PFSK-1 (cell line): Measurements from ENCODE around the gene CDKN1A.

Experiments
- POLR2AphosphoS5 ChIP-seq: IDR thresholded peaks from 2 replicates; pipeline ENCODE4 v1.6.1; 2012; ENCODE audit warnings: low read depth, mild to moderate bottlenecking, control low read depth, low read length, moderate library complexity
- SIN3A ChIP-seq: IDR thresholded peaks from 2 replicates; pipeline ENCODE4 v1.6.1; 2012; ENCODE audit warnings: mild to moderate bottlenecking, low read length, moderate library complexity, borderline replicate concordance; ENCODE audit not compliant: insufficient read depth
- TAF1 ChIP-seq: IDR thresholded peaks from 2 replicates; pipeline ENCODE4 v1.6.1; 2012; ENCODE audit warnings: low read length, control low read depth, borderline replicate concordance; ENCODE audit not compliant: insufficient read depth
- TF ChIP-seq, protein P1 (sequence below), 2 experiments: IDR thresholded peaks; 2 replicates each; pipeline versions ENCODE4 v1.6.1 to v1.8.0; 2011 to 2012; ENCODE audit warnings: low read depth in 2 of 2, low read length in 2 of 2, control low read depth in 1 of 2, inconsistent platforms in 1 of 2, mild to moderate bottlenecking in 1 of 2, moderate library complexity in 1 of 2; ENCODE audit not compliant: insufficient read depth in 1 of 2

DNA sequence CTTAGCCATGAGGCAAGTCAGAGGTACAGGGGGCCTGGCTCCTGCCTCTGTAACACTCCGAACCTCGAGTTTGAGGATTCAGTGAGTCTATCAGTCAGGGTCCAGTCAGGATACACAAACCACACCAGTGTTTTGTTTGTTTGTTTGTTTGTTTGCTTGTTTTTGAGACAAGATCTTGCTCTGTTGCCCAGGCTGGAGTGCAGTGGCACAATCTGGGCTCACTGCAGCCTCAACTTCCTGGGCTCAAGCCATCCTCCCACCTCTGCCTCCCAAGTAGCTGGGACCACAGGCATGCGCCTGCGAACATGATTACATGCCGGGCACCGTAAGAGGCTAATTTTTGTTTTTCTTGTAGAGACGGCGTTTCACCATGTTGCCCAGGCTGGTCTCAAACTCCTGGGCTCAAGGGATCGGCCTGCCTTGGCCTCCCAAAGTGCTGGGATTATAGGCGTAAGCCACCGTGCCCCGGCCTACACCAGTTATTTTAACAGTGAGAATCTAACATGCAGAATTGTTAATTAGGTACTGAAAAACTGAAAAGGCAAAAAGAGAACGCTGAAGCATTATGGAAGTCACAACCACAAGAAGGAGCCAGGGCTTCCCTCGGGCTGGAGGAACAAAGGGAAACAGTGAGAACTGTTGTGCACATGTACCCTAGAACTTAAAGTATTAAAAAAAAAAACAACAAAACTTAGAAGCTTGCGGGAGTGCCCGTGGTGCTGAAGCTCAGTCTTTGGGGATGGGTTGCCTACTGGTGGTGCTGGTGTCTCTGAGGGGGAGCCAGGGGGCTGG is 44.0 kb upstream of the CDKN1A start:
- TF ChIP-seq TAF1 (no peak), SIN3A (no peak), POLR2AphosphoS5 (no peak)
- TF ChIP-seq, protein P1, sequence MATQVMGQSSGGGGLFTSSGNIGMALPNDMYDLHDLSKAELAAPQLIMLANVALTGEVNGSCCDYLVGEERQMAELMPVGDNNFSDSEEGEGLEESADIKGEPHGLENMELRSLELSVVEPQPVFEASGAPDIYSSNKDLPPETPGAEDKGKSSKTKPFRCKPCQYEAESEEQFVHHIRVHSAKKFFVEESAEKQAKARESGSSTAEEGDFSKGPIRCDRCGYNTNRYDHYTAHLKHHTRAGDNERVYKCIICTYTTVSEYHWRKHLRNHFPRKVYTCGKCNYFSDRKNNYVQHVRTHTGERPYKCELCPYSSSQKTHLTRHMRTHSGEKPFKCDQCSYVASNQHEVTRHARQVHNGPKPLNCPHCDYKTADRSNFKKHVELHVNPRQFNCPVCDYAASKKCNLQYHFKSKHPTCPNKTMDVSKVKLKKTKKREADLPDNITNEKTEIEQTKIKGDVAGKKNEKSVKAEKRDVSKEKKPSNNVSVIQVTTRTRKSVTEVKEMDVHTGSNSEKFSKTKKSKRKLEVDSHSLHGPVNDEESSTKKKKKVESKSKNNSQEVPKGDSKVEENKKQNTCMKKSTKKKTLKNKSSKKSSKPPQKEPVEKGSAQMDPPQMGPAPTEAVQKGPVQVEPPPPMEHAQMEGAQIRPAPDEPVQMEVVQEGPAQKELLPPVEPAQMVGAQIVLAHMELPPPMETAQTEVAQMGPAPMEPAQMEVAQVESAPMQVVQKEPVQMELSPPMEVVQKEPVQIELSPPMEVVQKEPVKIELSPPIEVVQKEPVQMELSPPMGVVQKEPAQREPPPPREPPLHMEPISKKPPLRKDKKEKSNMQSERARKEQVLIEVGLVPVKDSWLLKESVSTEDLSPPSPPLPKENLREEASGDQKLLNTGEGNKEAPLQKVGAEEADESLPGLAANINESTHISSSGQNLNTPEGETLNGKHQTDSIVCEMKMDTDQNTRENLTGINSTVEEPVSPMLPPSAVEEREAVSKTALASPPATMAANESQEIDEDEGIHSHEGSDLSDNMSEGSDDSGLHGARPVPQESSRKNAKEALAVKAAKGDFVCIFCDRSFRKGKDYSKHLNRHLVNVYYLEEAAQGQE (IDR thresholded peaks at IDR 0.05; ENCODE audit: insufficient read depth in 1 of 2, low read depth in 2 of 2, low read length in 2 of 2), result no peak
